Erythroblast (primary cell): ENCODE data around the gene SYNE3.

Experiments
- DNase-seq, 2 experiments: peaks; one replicate each; lab custom pipeline; 2025; lab: John Stamatoyannopoulos, UW
- GATA1 ChIP-seq: IDR thresholded peaks from 2 replicates; pipeline ENCODE4 v1.6.1; 2011; ENCODE audit warnings: low read depth, mild to moderate bottlenecking, control low read depth, low read length, moderate library complexity
- POLR2A ChIP-seq: IDR thresholded peaks from 2 replicates; pipeline ENCODE4 v1.6.1; 2011; ENCODE audit warnings: mild to moderate bottlenecking, low read length

SYNE3 gene

DNA sequence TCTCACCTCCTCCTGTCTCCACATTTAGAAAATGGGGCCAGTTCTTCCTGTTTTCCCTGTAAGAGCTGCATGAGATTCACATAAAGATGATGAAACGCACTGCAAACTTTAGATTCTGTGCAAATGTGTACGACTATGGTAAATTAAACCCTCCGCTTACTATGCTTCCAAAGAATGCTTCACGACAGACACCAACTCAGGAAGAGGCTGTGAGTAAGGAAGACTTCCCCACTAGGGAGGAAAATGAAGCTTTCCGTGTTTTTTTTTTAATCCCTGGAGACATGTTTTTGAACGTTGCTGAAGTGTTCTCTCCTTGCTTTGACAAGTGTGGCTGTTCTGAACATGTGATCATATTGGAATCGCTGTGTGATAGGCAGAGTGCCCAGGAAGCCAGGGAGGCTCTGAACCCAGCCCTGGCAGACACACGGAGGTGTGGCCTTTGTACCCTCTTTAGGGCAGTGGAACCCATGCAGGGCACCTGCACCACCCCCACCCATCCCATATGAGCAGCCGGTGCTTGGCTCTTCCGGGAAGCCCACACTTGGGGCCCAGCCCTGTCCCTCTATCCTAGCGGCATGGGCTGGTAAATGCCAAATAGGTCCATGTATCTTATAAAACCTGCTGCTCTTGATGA is 7.5 kb upstream of the SYNE3 start:
- peak; percentile 83 to 90 for DNase-seq
- peak; percentile 66 for TF ChIP-seq POLR2A
- no peak for TF ChIP-seq GATA1

DNA sequence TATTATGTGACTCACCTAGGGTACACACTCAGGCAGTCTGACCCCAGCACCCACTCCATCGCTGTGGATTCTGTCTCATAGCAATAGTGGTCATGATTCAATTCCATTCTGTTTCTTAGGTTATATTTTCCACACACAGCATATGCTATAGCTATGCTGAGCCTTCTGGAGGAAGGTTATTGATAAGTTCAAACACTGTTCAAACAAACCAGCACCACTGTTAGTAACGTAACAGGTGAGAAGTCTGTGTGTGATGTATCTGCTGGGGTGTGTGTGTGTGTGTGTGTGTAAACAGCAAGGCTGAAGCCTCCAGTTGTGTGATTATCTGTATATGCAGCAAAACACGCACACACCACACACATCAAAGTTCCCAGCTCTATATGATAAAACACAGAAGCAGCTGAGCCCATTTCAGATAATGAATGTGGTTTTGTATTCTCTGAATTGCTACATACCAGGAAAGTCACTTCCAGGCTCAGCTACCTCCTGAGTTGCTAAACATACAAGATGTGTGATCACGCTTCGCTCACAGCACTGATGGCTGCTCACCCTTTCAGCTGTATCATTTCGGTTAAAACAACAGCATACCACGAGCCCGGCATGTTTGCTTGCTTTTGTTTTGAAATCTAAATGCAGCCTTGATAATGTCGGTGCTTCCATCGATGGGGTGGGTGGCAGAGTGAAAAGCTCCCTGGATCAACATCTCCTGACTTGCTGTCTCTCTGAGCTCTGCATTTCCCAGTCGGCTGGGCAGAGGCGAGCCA is 6.8 kb upstream of the SYNE3 start:
- no peak for TF ChIP-seq GATA1
- TF ChIP-seq POLR2A: peak; percentile 80

DNA sequence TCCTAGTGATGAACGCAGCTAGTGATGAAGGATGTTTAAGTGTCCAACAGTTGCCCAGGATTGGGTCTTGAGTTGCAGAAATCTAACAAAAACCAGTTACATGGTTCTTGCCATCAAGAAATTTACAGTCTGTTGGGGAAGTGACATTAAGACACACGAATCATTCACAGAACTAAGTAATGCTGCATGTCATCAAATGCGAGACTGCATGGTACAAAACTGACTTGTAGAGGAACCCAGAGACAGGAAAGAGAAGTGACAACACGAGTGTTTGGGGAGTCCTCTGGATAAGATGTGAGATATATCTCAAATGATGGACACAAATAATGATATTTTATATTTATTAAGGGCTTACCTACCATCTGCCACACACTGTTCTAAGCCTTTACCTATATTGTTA is 6.1 kb upstream of the SYNE3 start:
- TF ChIP-seq POLR2A (no peak), GATA1 (no peak)
- peak in 1 of 2 experiments; percentile 50 for DNase-seq

More for the DNA sequence above, 6.8 kb upstream of the SYNE3 start:
- DNase-seq: peak; percentile 87 to 88

DNA sequence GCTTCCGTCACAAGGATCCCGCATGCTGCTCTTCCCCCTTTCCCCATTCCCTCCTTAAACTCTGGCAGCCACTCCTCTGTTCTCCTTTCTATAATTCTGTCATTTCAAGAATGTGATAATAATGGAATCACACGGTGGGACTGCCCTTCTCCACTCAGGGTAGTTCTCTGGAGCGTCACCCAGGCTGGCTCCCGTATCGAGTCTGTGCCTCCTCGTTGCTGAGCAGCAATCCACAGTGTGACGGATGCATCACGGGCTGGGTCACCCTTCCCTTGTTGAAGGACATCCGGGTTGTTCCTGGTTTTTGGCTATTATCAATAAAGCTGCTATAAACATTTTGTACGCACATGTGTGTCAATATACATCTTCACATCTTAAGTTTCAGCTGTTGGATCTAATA is 5.7 kb upstream of the SYNE3 start:
- DNase-seq: no peak
- no peak for TF ChIP-seq GATA1
- TF ChIP-seq POLR2A: no peak

DNA sequence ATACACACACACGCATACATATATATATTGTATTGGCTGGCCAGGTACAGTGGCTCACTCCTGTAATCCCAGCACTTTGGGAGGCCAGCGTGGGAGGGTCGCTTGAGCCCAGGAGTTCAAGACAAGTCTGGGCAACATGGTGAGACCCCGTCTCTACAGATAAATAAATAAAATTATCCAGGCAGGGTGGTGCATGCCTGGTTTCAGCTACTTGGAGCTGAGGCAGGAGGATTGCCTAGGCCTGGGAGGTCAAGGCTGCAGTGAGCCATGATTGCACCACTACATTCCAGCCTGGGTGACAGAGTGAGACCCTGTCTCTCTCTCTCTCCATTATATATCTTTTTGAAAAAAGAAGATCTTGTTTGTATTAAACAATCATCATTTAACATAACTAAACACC is 4.6 kb upstream of the SYNE3 start:
- TF ChIP-seq POLR2A (no peak), GATA1 (no peak)
- DNase-seq: no peak

DNA sequence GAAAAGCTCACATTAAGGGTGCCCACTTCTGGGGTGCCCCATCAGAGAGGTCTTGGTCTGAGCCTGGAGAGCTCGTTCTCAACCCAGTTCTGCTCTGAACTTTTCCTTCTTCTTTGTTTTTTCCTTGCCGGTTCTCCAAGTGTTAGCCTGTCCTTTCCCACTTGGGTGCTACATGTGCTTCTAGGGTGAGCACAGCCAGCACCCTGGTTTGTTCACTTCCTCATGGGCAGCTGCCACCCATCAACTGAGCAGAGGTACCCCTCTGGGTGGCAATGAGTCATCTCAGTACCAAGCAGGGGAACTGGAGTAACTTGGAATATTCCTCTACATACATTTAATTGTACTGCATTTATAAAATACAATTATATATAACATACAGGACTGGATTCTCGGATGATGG is 3.9 kb upstream of the SYNE3 start:
- DNase-seq: no peak
- no peak for TF ChIP-seq GATA1
- no peak for TF ChIP-seq POLR2A

DNA sequence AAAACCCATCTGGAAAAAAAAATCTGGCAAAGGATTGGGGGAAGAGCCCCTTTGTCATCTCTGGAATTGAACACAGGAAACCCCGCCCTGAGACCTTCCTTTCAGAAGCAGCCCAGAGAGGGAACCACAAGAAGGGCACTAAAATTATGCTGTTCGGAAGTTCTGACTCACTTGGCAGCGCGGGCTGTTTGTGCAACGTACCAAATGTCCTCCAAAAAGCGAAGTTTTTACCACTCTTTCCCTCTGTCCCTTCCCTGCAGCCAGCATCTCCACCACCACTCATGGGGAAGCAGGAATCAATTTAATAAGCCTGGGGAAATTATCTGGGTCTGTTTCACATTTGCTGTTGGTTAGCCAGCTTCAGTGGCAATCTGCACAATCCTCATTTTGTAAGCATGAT is 3.2 kb upstream of the SYNE3 start:
- peak in 1 of 2 experiments; percentile 35 for DNase-seq
- TF ChIP-seq POLR2A: no peak
- no peak for TF ChIP-seq GATA1

DNA sequence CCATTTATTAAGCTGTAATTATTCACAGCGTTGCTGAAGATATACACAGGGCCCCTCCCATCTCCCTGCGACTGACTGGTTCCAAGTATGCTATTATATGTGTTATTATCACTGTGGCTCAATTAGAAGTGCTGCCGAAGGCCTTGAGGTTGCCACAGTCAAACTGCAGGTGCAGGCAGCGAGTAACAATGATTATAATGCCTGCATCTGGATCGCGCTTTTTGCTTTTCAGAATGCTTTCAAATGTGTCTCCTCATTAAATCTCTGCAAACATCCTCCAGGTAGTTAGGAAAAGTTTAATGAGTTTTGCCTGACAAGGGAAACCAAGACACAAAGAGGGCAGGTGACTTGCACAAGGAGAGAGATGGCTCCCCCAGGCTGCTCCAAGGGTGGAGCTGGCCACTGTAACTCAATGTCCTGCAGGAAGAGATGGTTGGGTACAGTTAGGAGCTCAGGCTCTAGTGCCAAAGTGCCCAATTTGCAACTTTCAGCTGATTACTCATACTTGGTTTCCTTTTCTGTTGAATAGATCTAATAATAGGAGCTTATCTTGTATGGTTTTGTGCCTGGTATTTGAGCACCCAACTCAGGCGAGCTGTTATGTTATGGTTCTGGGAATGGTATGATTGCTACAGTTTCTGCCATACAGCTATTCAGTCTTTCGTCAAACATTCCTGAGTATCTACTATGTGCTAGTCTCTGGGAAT is 1.7 kb upstream of the SYNE3 start:
- TF ChIP-seq GATA1 (no peak), POLR2A (no peak)
- no peak for DNase-seq

DNA sequence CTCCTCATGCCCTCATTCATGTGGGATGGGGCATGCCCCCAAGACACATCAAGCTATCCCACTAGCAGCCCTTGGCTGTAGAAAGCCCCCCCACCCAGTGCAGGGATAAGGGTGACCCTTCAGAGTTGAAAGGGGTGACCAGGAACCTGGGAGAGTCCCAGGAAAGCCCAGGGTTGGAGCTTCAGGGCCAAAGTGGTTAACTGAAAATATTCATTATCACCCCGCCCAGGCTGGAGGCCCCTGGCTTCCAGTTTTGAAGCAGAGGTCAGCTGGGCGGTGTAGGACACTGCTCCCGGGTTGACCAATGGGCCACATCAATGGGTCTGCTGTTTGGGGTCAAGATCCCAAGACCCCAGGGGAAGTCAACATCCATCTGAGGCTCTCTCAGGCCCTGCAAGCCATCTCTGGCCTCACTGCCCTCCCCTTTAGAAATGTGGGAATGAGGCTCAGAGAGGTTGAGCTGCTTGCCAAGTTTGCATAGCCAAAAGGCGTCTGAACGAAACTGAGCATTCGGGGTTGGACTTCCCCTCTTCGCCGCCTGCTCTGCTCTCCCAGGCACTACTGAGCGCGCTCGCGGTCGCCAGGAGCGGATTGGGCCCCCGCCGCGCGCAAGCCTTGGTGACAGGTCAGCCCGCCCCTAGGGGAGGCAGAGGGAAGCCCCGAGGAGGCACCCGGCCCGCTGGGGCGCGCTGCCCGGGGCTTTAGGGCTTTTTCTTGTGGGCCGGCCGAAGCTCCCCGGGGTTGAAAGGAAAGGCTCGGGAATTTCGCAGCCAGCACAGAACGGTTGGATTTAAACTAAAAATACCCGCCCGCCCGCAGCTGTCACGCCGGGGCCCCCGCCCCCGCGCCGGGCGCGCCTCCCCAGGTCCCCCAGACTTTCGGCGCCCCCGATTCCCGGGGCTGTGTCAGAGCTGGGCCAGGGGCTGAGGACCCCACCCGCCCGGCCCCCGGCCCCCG is 576 bp downstream of the SYNE3 start:
- TF ChIP-seq GATA1 (no peak), POLR2A (peak; percentile 22)
- DNase-seq: peak; percentile 81 to 84

DNA sequence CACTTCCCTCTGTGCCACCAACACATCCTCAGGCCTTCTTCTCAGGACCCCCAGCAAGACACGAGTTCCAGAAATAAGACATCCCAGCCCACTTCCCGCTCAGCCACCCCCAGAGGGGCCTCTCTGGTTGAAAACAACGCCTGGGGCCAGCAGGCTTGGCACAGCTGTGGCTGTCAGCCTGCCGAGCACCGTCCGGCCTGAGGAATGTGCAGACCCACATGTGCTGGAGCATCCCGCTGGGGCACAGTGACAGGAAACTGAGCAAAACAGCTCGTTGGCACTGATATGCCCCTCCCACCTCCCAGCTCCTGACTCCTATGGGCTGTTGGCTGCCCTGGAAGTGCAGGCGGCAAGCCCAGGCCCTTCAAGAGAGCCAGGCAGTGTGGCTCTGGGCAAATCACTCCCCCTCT is 1.4 kb downstream of the SYNE3 start:
- no peak for DNase-seq
- TF ChIP-seq POLR2A (no peak), GATA1 (no peak)

DNA sequence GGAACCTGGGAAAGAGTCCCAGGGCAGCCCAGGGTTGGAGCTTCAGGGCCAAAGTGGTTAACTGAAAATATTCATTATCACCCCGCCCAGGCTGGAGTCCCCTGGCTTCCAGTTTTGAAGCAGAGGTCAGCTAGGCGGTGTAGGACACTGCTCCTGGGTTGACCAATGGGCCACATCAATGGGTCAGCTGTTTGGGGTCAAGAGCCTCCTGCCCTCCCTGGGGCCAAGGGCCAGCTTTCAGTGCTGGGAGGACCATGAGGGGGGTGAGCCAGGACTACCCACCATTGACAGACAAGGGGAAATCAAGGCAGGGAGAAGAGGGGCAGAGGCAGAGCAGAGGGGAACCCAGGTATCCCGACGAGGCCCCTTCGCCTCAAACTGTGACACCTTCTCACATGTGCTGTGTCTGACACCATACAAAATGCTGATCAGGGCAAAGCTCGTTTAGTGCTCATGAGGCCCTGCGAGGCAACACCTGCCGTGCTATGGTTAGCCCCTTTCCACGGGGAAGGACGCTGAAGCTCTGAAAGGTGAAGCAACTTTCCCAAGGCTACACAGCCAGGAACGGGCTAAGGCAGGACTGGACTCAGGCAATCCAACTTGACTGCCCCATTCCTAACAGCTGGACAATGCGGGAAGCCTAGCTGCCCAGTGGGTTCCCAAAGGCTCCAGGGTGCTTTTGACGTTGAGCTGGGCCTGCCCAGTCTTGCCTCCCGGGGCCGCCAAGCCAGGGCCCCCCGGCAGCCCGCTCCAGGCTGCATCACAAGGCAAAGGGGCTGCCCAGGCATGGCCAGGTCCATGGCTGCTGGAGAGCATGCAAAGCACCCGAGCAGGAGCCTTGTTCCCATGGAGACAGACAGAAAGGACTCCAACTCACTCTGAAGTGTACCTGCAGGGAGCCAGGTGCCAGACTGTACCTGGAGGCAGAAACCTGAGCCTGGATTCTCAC is 2.0 kb downstream of the SYNE3 start:
- TF ChIP-seq POLR2A (no peak), GATA1 (no peak)
- DNase-seq: no peak

DNA sequence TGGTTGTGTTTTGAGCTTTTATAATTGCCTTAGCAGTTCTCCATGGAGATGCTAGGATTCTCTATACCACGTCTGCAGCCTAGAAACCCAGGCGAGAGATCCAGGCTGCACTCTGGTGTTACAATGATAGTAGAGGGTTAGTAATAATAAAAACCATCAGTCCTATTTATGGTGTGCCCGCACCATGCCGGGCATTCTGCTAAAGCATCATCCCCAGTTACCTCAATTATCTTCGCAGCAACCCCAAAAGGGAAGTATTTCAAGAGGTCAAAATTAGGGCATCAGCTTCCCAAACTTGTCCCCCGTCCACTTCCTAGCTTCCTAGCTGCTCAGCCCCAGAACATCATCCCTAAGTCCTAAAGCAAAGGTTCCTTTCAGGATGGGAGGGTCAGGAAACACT is 3.2 kb downstream of the SYNE3 start:
- no peak for DNase-seq

DNA sequence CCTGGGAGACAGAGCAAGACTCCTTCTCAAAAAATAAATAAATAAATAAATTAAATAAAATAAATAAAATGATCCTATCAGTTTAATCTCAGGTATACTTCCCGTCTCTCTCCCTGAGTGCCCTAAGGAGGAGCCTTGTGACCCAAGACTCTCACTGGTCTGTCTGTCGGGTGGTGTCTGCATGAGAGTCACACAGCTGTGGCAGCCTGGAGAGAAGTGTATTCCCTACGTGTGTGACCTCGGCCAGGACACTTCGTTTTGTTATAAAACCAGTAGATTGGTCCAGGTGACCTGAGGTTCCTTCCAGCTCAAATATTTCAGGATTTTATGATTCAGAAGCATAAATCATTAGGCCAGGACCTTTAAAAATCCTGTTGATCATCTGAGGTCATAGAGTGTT is 4.8 kb downstream of the SYNE3 start:
- no peak for DNase-seq
- no peak for TF ChIP-seq POLR2A
- no peak for TF ChIP-seq GATA1

More for the DNA sequence above, 3.2 kb downstream of the SYNE3 start:
- TF ChIP-seq POLR2A (no peak), GATA1 (no peak)
